ENCODE results near the gene MED15. TPM values are rescaled to one million over a fixed set of nuclear protein-coding genes. Genes with fewer than 3 reads are reported as not detected.
A peak's percentile ranks its signal among the peaks of the same experiment; 100 is the strongest.

Gene MED15
- total RNA-seq, 1 experiment from 2014 or later, result 40.2 TPM

- DNase-seq (ENCODE audit: low read depth in 1 of 2, low spot score in 2 of 2), result no peak
- Histone ChIP-seq H3K4me1 (replicated peaks) (peaks cover 39% of the 10 kb centered on the region), H3K36me3 (peaks cover 93% of the 10 kb centered on the region), H3K27ac (no peak overlapping the region), H3K27me3 (replicated peaks) (no peaks in the 10 kb centered on the region), H3K9me3 (replicated peaks) (no peaks in the 10 kb centered on the region), H3K4me3 (no peak overlapping the region)
These were observed 58.4 kb downstream of the MED15 start for GRCh38 chr22:20565761-20566160.

- Histone ChIP-seq H3K4me3 (no peak overlapping the region), H3K27me3 (replicated peaks) (no peaks in the 10 kb centered on the region), H3K27ac (no peak overlapping the region), H3K36me3 (peaks cover 95% of the 10 kb centered on the region), H3K9me3 (replicated peaks) (no peaks in the 10 kb centered on the region), H3K4me1 (replicated peaks) (peaks cover 39% of the 10 kb centered on the region)
- DNase-seq (ENCODE audit: low read depth in 1 of 2, low spot score in 2 of 2), result no peak
These were observed 59.2 kb downstream of the MED15 start for GRCh38 chr22:20566420-20567260.

- Histone ChIP-seq H3K36me3 (peaks cover 95% of the 10 kb centered on the region), H3K4me3 (no peak overlapping the region), H3K9me3 (replicated peaks) (no peaks in the 10 kb centered on the region), H3K27me3 (replicated peaks) (no peaks in the 10 kb centered on the region), H3K4me1 (replicated peaks) (peaks cover 39% of the 10 kb centered on the region), H3K27ac (no peak overlapping the region)
- DNase-seq (ENCODE audit: low read depth in 1 of 2, low spot score in 2 of 2), result no peak
These were observed 60.0 kb downstream of the MED15 start for GRCh38 chr22:20567371-20567847.

GRCh38 chr22:20567993-20568417, 60.6 kb downstream of the MED15 start:
- Histone ChIP-seq H3K27ac (peak overlapping the region; percentile 70; the same call in 1 of the 2 replicates), H3K36me3 (peaks cover 95% of the 10 kb centered on the region), H3K27me3 (replicated peaks) (no peaks in the 10 kb centered on the region), H3K4me1 (replicated peaks) (peaks cover 39% of the 10 kb centered on the region), H3K4me3 (no peak overlapping the region), H3K9me3 (replicated peaks) (no peaks in the 10 kb centered on the region)
- peak in 1 of 2 experiments; percentile 26 for DNase-seq (ENCODE audit: low read depth in 1 of 2, low spot score in 2 of 2)

- Histone ChIP-seq H3K4me3 (no peak overlapping the region), H3K27me3 (replicated peaks) (no peaks in the 10 kb centered on the region), H3K36me3 (peaks cover 97% of the 10 kb centered on the region), H3K4me1 (replicated peaks) (peaks cover 39% of the 10 kb centered on the region), H3K9me3 (replicated peaks) (no peaks in the 10 kb centered on the region), H3K27ac (peak overlapping the region; percentile 70)
- DNase-seq (ENCODE audit: low read depth in 1 of 2, low spot score in 2 of 2), result no peak
These were observed 61.2 kb downstream of the MED15 start for GRCh38 chr22:20568502-20569058.

- peaks cover 99% of the 10 kb centered on the region for H3K36me3 ChIP-seq
- no peak overlapping the region for H3K4me3 ChIP-seq
- no peaks in the 10 kb centered on the region for H3K27me3 ChIP-seq (replicated peaks)
- H3K27ac ChIP-seq, result peak overlapping the region; percentile 70
- peak; percentile 88 to 96 for DNase-seq (ENCODE audit: low read depth in 1 of 2, low spot score in 2 of 2)
- H3K9me3 ChIP-seq (replicated peaks), result no peaks in the 10 kb centered on the region
- peaks cover 39% of the 10 kb centered on the region for H3K4me1 ChIP-seq (replicated peaks)
These were observed 61.9 kb downstream of the MED15 start for GRCh38 chr22:20569059-20570058.

GRCh38 chr22:20571078-20571503, 63.7 kb downstream of the MED15 start:
- H3K27me3 ChIP-seq (replicated peaks), result no peaks in the 10 kb centered on the region
- peaks cover 96% of the 10 kb centered on the region for H3K36me3 ChIP-seq
- H3K9me3 ChIP-seq (replicated peaks), result no peaks in the 10 kb centered on the region
- H3K4me3 ChIP-seq, result no peak overlapping the region
- H3K4me1 ChIP-seq (replicated peaks), result peaks cover 39% of the 10 kb centered on the region
- no peak overlapping the region for H3K27ac ChIP-seq
- no peak for DNase-seq (ENCODE audit: low read depth in 1 of 2, low spot score in 2 of 2)

GRCh38 chr22:20571531-20572007, 64.2 kb downstream of the MED15 start:
- H3K36me3 ChIP-seq, result peaks cover 96% of the 10 kb centered on the region
- H3K4me3 ChIP-seq, result no peak overlapping the region
- H3K4me1 ChIP-seq (replicated peaks), result peaks cover 38% of the 10 kb centered on the region
- H3K27ac ChIP-seq, result no peak overlapping the region
- H3K27me3 ChIP-seq (replicated peaks), result no peaks in the 10 kb centered on the region
- DNase-seq (ENCODE audit: low read depth in 1 of 2, low spot score in 2 of 2), result no peak
- H3K9me3 ChIP-seq (replicated peaks), result no peaks in the 10 kb centered on the region

GRCh38 chr22:20572132-20572802, 64.9 kb downstream of the MED15 start:
- Histone ChIP-seq H3K27ac (no peak overlapping the region), H3K36me3 (peaks cover 94% of the 10 kb centered on the region), H3K27me3 (replicated peaks) (no peaks in the 10 kb centered on the region), H3K4me3 (no peak overlapping the region), H3K4me1 (replicated peaks) (peaks cover 31% of the 10 kb centered on the region), H3K9me3 (replicated peaks) (no peaks in the 10 kb centered on the region)
- DNase-seq (ENCODE audit: low read depth in 1 of 2, low spot score in 2 of 2), result no peak

GRCh38 chr22:20573176-20573832, 65.9 kb downstream of the MED15 start:
- peaks cover 94% of the 10 kb centered on the region for H3K36me3 ChIP-seq
- H3K27ac ChIP-seq, result no peak overlapping the region

GRCh38 chr22:20573833-20574615, 66.6 kb downstream of the MED15 start:
- Histone ChIP-seq H3K9me3 (replicated peaks) (no peaks in the 10 kb centered on the region), H3K27me3 (replicated peaks) (no peaks in the 10 kb centered on the region), H3K4me1 (replicated peaks) (peaks cover 13% of the 10 kb centered on the region), H3K27ac (no peak overlapping the region), H3K4me3 (no peak overlapping the region), H3K36me3 (peaks cover 94% of the 10 kb centered on the region)
- DNase-seq (ENCODE audit: low read depth in 1 of 2, low spot score in 2 of 2), result no peak

More at GRCh38 chr22:20573176-20573832, 65.9 kb downstream of the MED15 start:
- H3K4me3 ChIP-seq, result no peak overlapping the region
- H3K27me3 ChIP-seq (replicated peaks), result no peaks in the 10 kb centered on the region
- DNase-seq (ENCODE audit: low read depth in 1 of 2, low spot score in 2 of 2), result no peak
- H3K9me3 ChIP-seq (replicated peaks), result no peaks in the 10 kb centered on the region
- H3K4me1 ChIP-seq (replicated peaks), result peaks cover 20% of the 10 kb centered on the region

- DNase-seq (ENCODE audit: low read depth in 1 of 2, low spot score in 2 of 2), result no peak
- H3K36me3 ChIP-seq, result peaks cover 94% of the 10 kb centered on the region
- no peaks in the 10 kb centered on the region for H3K27me3 ChIP-seq (replicated peaks)
- H3K9me3 ChIP-seq (replicated peaks), result no peaks in the 10 kb centered on the region
- peaks cover 4% of the 10 kb centered on the region for H3K4me1 ChIP-seq (replicated peaks)
- no peak overlapping the region for H3K4me3 ChIP-seq
- no peak overlapping the region for H3K27ac ChIP-seq
These were observed 67.5 kb downstream of the MED15 start for GRCh38 chr22:20574920-20575353.

Measured in SJSA1 (cell line).